Mesenteric fat pad (tissue), 1 donor: Measurements from ENCODE around the gene MGLL. TPM values are rescaled to one million over a fixed set of nuclear protein-coding genes. Genes with fewer than 3 reads are reported as not detected.
"Not testable (repeated sequence)": the region's sequence is repeated elsewhere in the genome, so short reads cannot be mapped to it uniquely, and the experiment has no call there.

Experiments used
- DNase-seq: peaks from one replicate; pipeline ENCODE4 v3.0.0-alpha.2; 2020; ENCODE audit warnings: low spot score
- total RNA-seq: library from RNA; stranded (reverse); fragmentation: NEBNext Ultra II Directional; extraction: Animal tissue kit (Norgen Biotek cat#: 25700); gene quantifications from one replicate; pipeline ENCODE4 v1.2.1, GENCODE V29; 2021
- donor health status: DM: yes; HTN: yes; CAD: no.

MGLL gene
- total RNA-seq, 1 donor from 2014 or later = 301 TPM

GRCh38 chr3:127692501-127693335 is 129.6 kb downstream of the MGLL start:
- DNase-seq = no peak

- DNase-seq = no peak
Observed at GRCh38 chr3:127691974-127692373, 130.3 kb downstream of the MGLL start.

- DNase-seq = no peak
Observed at GRCh38 chr3:127691489-127691888, 130.8 kb downstream of the MGLL start.

GRCh38 chr3:127690823-127691452 is 131.4 kb downstream of the MGLL start:
- no peak for DNase-seq

- DNase-seq = peak; percentile 67
Observed at GRCh38 chr3:127690106-127690505, 132.2 kb downstream of the MGLL start.

- DNase-seq = peak; percentile 68
Observed at GRCh38 chr3:127689266-127689860, 133.0 kb downstream of the MGLL start.

GRCh38 chr3:127688416-127689265 is 133.7 kb downstream of the MGLL start:
- peak; percentile 67 for DNase-seq

GRCh38 chr3:127688022-127688415 is 134.3 kb downstream of the MGLL start:
- no peak for DNase-seq

- DNase-seq = no peak
Observed at GRCh38 chr3:127687228-127687737, 135.0 kb downstream of the MGLL start.

- no peak for DNase-seq
Observed at GRCh38 chr3:127686512-127686894, 135.8 kb downstream of the MGLL start.

GRCh38 chr3:127685708-127686511 is 136.4 kb downstream of the MGLL start:
- DNase-seq = no peak

GRCh38 chr3:127684871-127685707 is 137.2 kb downstream of the MGLL start:
- DNase-seq = peak; percentile 76

GRCh38 chr3:127682561-127682960 is 139.8 kb downstream of the MGLL start:
- peak; percentile 67 for DNase-seq

- not testable (repeated sequence) for DNase-seq
Observed at GRCh38 chr3:127682175-127682554, 140.2 kb downstream of the MGLL start.

GRCh38 chr3:127680798-127681221 is 141.5 kb downstream of the MGLL start:
- peak; percentile 83 for DNase-seq

- DNase-seq = peak; percentile 82
Observed at GRCh38 chr3:127680146-127680661, 142.1 kb downstream of the MGLL start.

- peak; percentile 85 for DNase-seq
Observed at GRCh38 chr3:127679534-127680145, 142.7 kb downstream of the MGLL start.
